GM18519 (cell line): ENCODE data around the gene ELOVL7.
"Not testable (repeated sequence)": the region's sequence is repeated elsewhere in the genome, so short reads cannot be mapped to it uniquely, and the experiment has no call there.

ENCODE experiments used
- ATAC-seq: cut with Tn5 transposase; IDR thresholded peaks from one replicate; pipeline ENCODE4 v1.9.1; 2021; ENCODE audit warnings: mild to moderate bottlenecking, moderate library complexity; ENCODE audit not compliant: unreplicated experiment, low FRiP score

Gene ELOVL7

GRCh38 chr5:60833520-60833919 lies 10.5 kb downstream of the ELOVL7 start:
- ATAC-seq, result no peak

- ATAC-seq, result peak; percentile 33
These were observed 13.4 kb downstream of the ELOVL7 start for GRCh38 chr5:60830581-60831127.

GRCh38 chr5:60829490-60830266 lies 14.4 kb downstream of the ELOVL7 start:
- peak; percentile 36 for ATAC-seq

GRCh38 chr5:60827201-60827600 lies 16.9 kb downstream of the ELOVL7 start:
- ATAC-seq, result no peak

GRCh38 chr5:60826653-60827052 lies 17.4 kb downstream of the ELOVL7 start:
- peak; percentile 89 for ATAC-seq

GRCh38 chr5:60823574-60823973 lies 20.5 kb downstream of the ELOVL7 start:
- ATAC-seq, result no peak

GRCh38 chr5:60822285-60822556 lies 21.8 kb downstream of the ELOVL7 start:
- ATAC-seq, result no peak

GRCh38 chr5:60821488-60822284 lies 22.4 kb downstream of the ELOVL7 start:
- ATAC-seq, result no peak

GRCh38 chr5:60820593-60821487 lies 23.2 kb downstream of the ELOVL7 start:
- ATAC-seq, result no peak

GRCh38 chr5:60816138-60816537 lies 27.9 kb downstream of the ELOVL7 start:
- ATAC-seq, result not testable (repeated sequence)

GRCh38 chr5:60814498-60814897 lies 29.6 kb downstream of the ELOVL7 start:
- no peak for ATAC-seq

GRCh38 chr5:60812426-60812825 lies 31.6 kb downstream of the ELOVL7 start:
- ATAC-seq, result no peak

- ATAC-seq, result no peak
These were observed 33.0 kb downstream of the ELOVL7 start for GRCh38 chr5:60811105-60811504.

- no peak for ATAC-seq
These were observed 33.5 kb downstream of the ELOVL7 start for GRCh38 chr5:60810438-60811085.

GRCh38 chr5:60809891-60810425 lies 34.1 kb downstream of the ELOVL7 start:
- no peak for ATAC-seq

GRCh38 chr5:60806591-60807243 lies 37.4 kb downstream of the ELOVL7 start:
- no peak for ATAC-seq

- no peak for ATAC-seq
These were observed 38.6 kb downstream of the ELOVL7 start for GRCh38 chr5:60805463-60805862.

GRCh38 chr5:60803712-60804111 lies 40.4 kb downstream of the ELOVL7 start:
- no peak for ATAC-seq

- no peak for ATAC-seq
These were observed 41.1 kb downstream of the ELOVL7 start for GRCh38 chr5:60802986-60803385.
